Measurements from ENCODE around the gene SLC13A2. TPM values are rescaled to one million over a fixed set of nuclear protein-coding genes. Genes with fewer than 3 reads are reported as not detected.

SLC13A2 gene
- total and polyA plus RNA-seq, 7 donors: under 0.01 to 29.1 (median 9.9) TPM; not detected in 3

- intact Hi-C loops (cut with DNase I): no loop called here
- Histone ChIP-seq H3K27ac (no peak overlapping the region), H3K36me3 (peaks cover 0 to 11% (median 3%) of the 10 kb centered on the region in 4 donors), H3K4me3 (no peak overlapping the region), H3K27me3 (no peaks in the 10 kb centered on the region), H3K4me1 (peaks cover 0 to 8% (median under 1%) of the 10 kb centered on the region in 4 donors), H3K9me3 (no peaks in the 10 kb centered on the region)
- DNase-seq: no peak
- 91 to 93% methylated on average over 4 of the region's 4 CpGs for WGBS, 2 donors
- TF ChIP-seq POLR2A (IDR thresholded peaks at IDR 0.05): no peak
- no peak for TF ChIP-seq EP300 (IDR thresholded peaks at IDR 0.05)
- no peak for TF ChIP-seq POLR2AphosphoS5 (IDR thresholded peaks at IDR 0.05)
- TF ChIP-seq, protein P1, sequence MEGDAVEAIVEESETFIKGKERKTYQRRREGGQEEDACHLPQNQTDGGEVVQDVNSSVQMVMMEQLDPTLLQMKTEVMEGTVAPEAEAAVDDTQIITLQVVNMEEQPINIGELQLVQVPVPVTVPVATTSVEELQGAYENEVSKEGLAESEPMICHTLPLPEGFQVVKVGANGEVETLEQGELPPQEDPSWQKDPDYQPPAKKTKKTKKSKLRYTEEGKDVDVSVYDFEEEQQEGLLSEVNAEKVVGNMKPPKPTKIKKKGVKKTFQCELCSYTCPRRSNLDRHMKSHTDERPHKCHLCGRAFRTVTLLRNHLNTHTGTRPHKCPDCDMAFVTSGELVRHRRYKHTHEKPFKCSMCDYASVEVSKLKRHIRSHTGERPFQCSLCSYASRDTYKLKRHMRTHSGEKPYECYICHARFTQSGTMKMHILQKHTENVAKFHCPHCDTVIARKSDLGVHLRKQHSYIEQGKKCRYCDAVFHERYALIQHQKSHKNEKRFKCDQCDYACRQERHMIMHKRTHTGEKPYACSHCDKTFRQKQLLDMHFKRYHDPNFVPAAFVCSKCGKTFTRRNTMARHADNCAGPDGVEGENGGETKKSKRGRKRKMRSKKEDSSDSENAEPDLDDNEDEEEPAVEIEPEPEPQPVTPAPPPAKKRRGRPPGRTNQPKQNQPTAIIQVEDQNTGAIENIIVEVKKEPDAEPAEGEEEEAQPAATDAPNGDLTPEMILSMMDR (IDR thresholded peaks at IDR 0.05): no peak
These were observed 71.1 kb downstream of the SLC13A2 start for GRCh38 chr17:28544402-28545140.

GRCh38 chr17:28545141-28545503 is 71.7 kb downstream of the SLC13A2 start:
- H3K9me3 ChIP-seq: no peaks in the 10 kb centered on the region
- TF ChIP-seq, protein P1 (IDR thresholded peaks at IDR 0.05): no peak
- no peak for TF ChIP-seq POLR2AphosphoS5 (IDR thresholded peaks at IDR 0.05)
- no peak for TF ChIP-seq EP300 (IDR thresholded peaks at IDR 0.05)
- no peak overlapping the region for H3K4me3 ChIP-seq
- 85 to 88% methylated on average over 2 of the region's 2 CpGs for WGBS, 2 donors
- H3K27me3 ChIP-seq: no peaks in the 10 kb centered on the region
- H3K27ac ChIP-seq: no peak overlapping the region
- peaks cover 0 to 8% (median 3%) of the 10 kb centered on the region in 4 donors for H3K4me1 ChIP-seq
- DNase-seq: no peak
- intact Hi-C loops (cut with DNase I): no loop called here
- peaks cover 0 to 11% (median 3%) of the 10 kb centered on the region in 4 donors for H3K36me3 ChIP-seq

GRCh38 chr17:28545787-28546415 is 72.5 kb downstream of the SLC13A2 start:
- intact Hi-C loops (cut with DNase I): no loop called here
- WGBS, 2 donors: 69 to 81% methylated on average over 6 of the region's 6 CpGs
- H3K27me3 ChIP-seq: no peaks in the 10 kb centered on the region
- H3K9me3 ChIP-seq: no peaks in the 10 kb centered on the region
- DNase-seq: no peak
- TF ChIP-seq EP300 (IDR thresholded peaks at IDR 0.05) (no peak), POLR2A (IDR thresholded peaks at IDR 0.05) (no peak), POLR2AphosphoS5 (IDR thresholded peaks at IDR 0.05) (no peak)
- TF ChIP-seq, protein P1 (IDR thresholded peaks at IDR 0.05): no peak
- H3K36me3 ChIP-seq: peaks cover 0 to 11% (median 3%) of the 10 kb centered on the region in 4 donors
- H3K4me3 ChIP-seq: no peak overlapping the region
- H3K4me1 ChIP-seq: peaks cover 0 to 11% (median 5%) of the 10 kb centered on the region in 4 donors
- H3K27ac ChIP-seq: no peak overlapping the region

- no peak for DNase-seq
- Histone ChIP-seq H3K27ac (no peak overlapping the region), H3K27me3 (no peaks in the 10 kb centered on the region), H3K4me3 (no peak overlapping the region), H3K9me3 (no peaks in the 10 kb centered on the region), H3K4me1 (peaks cover 0 to 23% (median 14%) of the 10 kb centered on the region in 4 donors), H3K36me3 (peaks cover 0 to 11% (median 3%) of the 10 kb centered on the region in 4 donors)
- 80 to 85% methylated on average over 14 of the region's 14 CpGs for WGBS, 2 donors
- intact Hi-C loops (cut with DNase I): no loop called here
- no peak for TF ChIP-seq POLR2AphosphoS5 (IDR thresholded peaks at IDR 0.05)
- TF ChIP-seq EP300 (IDR thresholded peaks at IDR 0.05): no peak
- TF ChIP-seq POLR2A (IDR thresholded peaks at IDR 0.05): no peak
These were observed 73.7 kb downstream of the SLC13A2 start for GRCh38 chr17:28547096-28547622.

Other genes with a start within 250 kb of the SLC13A2 start
- gene TMEM97, start 154.4 kb upstream of the SLC13A2 start, total RNA-seq: 10 to 100 TPM in 1 of 4 donors, 1 to 10 TPM in 3; 5.8 to 10.9 (median 9.2) TPM
- 10 to 100 TPM in 1 of 3 donors, 1 to 10 TPM in 2; 3.6 to 25.2 (median 6.2) TPM for gene TMEM97, start 154.4 kb upstream of the SLC13A2 start, polyA plus RNA-seq
- gene IFT20, start 138.2 kb upstream of the SLC13A2 start, total RNA-seq: 10 to 100 TPM; 48.5 to 73.6 (median 58.1) TPM
- 10 to 100 TPM; 32.5 to 65.2 (median 59.5) TPM for gene IFT20, start 138.2 kb upstream of the SLC13A2 start, polyA plus RNA-seq
- gene TNFAIP1, start 137.9 kb upstream of the SLC13A2 start, total RNA-seq: 10 to 100 TPM; 14.6 to 20.8 (median 17.1) TPM
- 10 to 100 TPM; 15.0 to 18.5 (median 17.9) TPM for gene TNFAIP1, start 137.9 kb upstream of the SLC13A2 start, polyA plus RNA-seq
- gene POLDIP2, start 116.1 kb upstream of the SLC13A2 start, total RNA-seq: 10 to 100 TPM; 55.8 to 65.6 (median 59.3) TPM
- gene POLDIP2, start 116.1 kb upstream of the SLC13A2 start, polyA plus RNA-seq: 10 to 100 TPM; 66.1 to 80.5 (median 75.6) TPM
- gene SEBOX, start 108.4 kb upstream of the SLC13A2 start, total RNA-seq: not detected
- gene SEBOX, start 108.4 kb upstream of the SLC13A2 start, polyA plus RNA-seq: not detected
- gene VTN, start 103.3 kb upstream of the SLC13A2 start, total RNA-seq: 1 to 10 TPM in 1 of 4 donors, under 1 TPM in 3; 0.16 to 1.9 (median 0.38) TPM
- under 1 TPM in 2 of 3 donors, not detected in 1; 0.45 to 0.60 TPM for gene VTN, start 103.3 kb upstream of the SLC13A2 start, polyA plus RNA-seq
- gene SARM1, start 102.0 kb upstream of the SLC13A2 start, total RNA-seq: 10 to 100 TPM in 2 of 4 donors, 1 to 10 TPM in 2; 7.7 to 13.3 (median 10.1) TPM
- gene SARM1, start 102.0 kb upstream of the SLC13A2 start, polyA plus RNA-seq: 10 to 100 TPM in 1 of 3 donors, 1 to 10 TPM in 2; 3.5 to 10.2 (median 6.0) TPM
- gene SLC46A1, start 67.4 kb upstream of the SLC13A2 start, total RNA-seq: 1 to 10 TPM; 2.7 to 8.6 (median 5.1) TPM
- 1 to 10 TPM; 4.1 to 7.6 (median 4.2) TPM for gene SLC46A1, start 67.4 kb upstream of the SLC13A2 start, polyA plus RNA-seq
- not detected for gene FOXN1, start 32.7 kb downstream of the SLC13A2 start, total RNA-seq
- under 1 TPM; 0.23 to 0.60 (median 0.38) TPM for gene FOXN1, start 32.7 kb downstream of the SLC13A2 start, polyA plus RNA-seq
- gene UNC119, start 79.0 kb downstream of the SLC13A2 start, total RNA-seq: 10 to 100 TPM; 20.7 to 25.8 (median 23.6) TPM
- gene UNC119, start 79.0 kb downstream of the SLC13A2 start, polyA plus RNA-seq: 10 to 100 TPM; 23.4 to 35.8 (median 31.2) TPM
- 10 to 100 TPM; 17.2 to 42.5 (median 36.7) TPM for gene PIGS, start 97.9 kb downstream of the SLC13A2 start, total RNA-seq
- gene PIGS, start 97.9 kb downstream of the SLC13A2 start, polyA plus RNA-seq: 10 to 100 TPM; 19.2 to 66.3 (median 27.0) TPM
- 10 to 100 TPM; 10.2 to 30.0 (median 24.9) TPM for gene ALDOC, start 103.3 kb downstream of the SLC13A2 start, total RNA-seq
- gene ALDOC, start 103.3 kb downstream of the SLC13A2 start, polyA plus RNA-seq: 10 to 100 TPM; 28.8 to 43.3 (median 38.4) TPM
- gene SPAG5, start 125.4 kb downstream of the SLC13A2 start, total RNA-seq: 1 to 10 TPM in 3 of 4 donors, under 1 TPM in 1; 0.33 to 3.9 (median 1.6) TPM
- gene SPAG5, start 125.4 kb downstream of the SLC13A2 start, polyA plus RNA-seq: 10 to 100 TPM in 2 of 3 donors, 1 to 10 TPM in 1; 6.6 to 35.2 (median 12.9) TPM
- gene RSKR, start 140.5 kb downstream of the SLC13A2 start, total RNA-seq: 1 to 10 TPM; 1.5 to 6.9 (median 3.4) TPM
- 1 to 10 TPM in 1 of 3 donors, under 1 TPM in 1, not detected in 1; 0.23 to 6.8 TPM for gene RSKR, start 140.5 kb downstream of the SLC13A2 start, polyA plus RNA-seq
- gene BLTP2, start 171.5 kb downstream of the SLC13A2 start, total RNA-seq: 10 to 100 TPM; 71.0 to 84.5 (median 80.3) TPM
- 10 to 100 TPM; 10.2 to 55.1 (median 17.6) TPM for gene BLTP2, start 171.5 kb downstream of the SLC13A2 start, polyA plus RNA-seq
- 10 to 100 TPM; 41.8 to 61.8 (median 48.1) TPM for gene SDF2, start 188.3 kb downstream of the SLC13A2 start, total RNA-seq
- gene SDF2, start 188.3 kb downstream of the SLC13A2 start, polyA plus RNA-seq: 10 to 100 TPM; 46.2 to 55.0 (median 51.0) TPM
- 10 to 100 TPM; 49.0 to 75.6 (median 58.9) TPM for gene SUPT6H, start 188.6 kb downstream of the SLC13A2 start, total RNA-seq
- gene SUPT6H, start 188.6 kb downstream of the SLC13A2 start, polyA plus RNA-seq: 10 to 100 TPM; 12.0 to 39.3 (median 14.1) TPM
- 1 to 10 TPM in 2 of 4 donors, under 1 TPM in 1, not detected in 1; 0.54 to 1.4 (median 1.3) TPM for gene PROCA1, start 238.2 kb downstream of the SLC13A2 start, total RNA-seq
- 1 to 10 TPM in 1 of 3 donors, under 1 TPM in 2; 0.60 to 2.3 (median 0.92) TPM for gene PROCA1, start 238.2 kb downstream of the SLC13A2 start, polyA plus RNA-seq
- gene RAB34, start 244.2 kb downstream of the SLC13A2 start, total RNA-seq: 100 to 1,000 TPM; 146 to 205 (median 167) TPM
- 10 to 100 TPM; 16.6 to 39.0 (median 33.1) TPM for gene RAB34, start 244.2 kb downstream of the SLC13A2 start, polyA plus RNA-seq
- gene RPL23A, start 246.3 kb downstream of the SLC13A2 start, total RNA-seq: 100 to 1,000 TPM; 491 to 937 (median 695) TPM
- 1,000 to 10,000 TPM; 1,420 to 1,929 (median 1,826) TPM for gene RPL23A, start 246.3 kb downstream of the SLC13A2 start, polyA plus RNA-seq

All from sigmoid colon (tissue), 7 donors.